Activated T-cell treated with anti-CD3 and anti-CD28 coated beads, Interleukin-2, amount 50 U/mL, for 48 hours (primary cell): Measurements from ENCODE around the gene LIMA1.
"Not testable (repeated sequence)": the region's sequence is repeated elsewhere in the genome, so short reads cannot be mapped to it uniquely, and the experiment has no call there.

Experiments used
- DNase-seq, 2 experiments: peaks; one replicate each; pipeline ENCODE4 v3.0.0-alpha.2; 2020

The LIMA1 gene

GRCh38 chr12:50246873-50247612 lies 36.3 kb downstream of the LIMA1 start:
- DNase-seq: peak; percentile 72 to 75

GRCh38 chr12:50246197-50246865 lies 37.0 kb downstream of the LIMA1 start:
- DNase-seq: no peak

DNA sequence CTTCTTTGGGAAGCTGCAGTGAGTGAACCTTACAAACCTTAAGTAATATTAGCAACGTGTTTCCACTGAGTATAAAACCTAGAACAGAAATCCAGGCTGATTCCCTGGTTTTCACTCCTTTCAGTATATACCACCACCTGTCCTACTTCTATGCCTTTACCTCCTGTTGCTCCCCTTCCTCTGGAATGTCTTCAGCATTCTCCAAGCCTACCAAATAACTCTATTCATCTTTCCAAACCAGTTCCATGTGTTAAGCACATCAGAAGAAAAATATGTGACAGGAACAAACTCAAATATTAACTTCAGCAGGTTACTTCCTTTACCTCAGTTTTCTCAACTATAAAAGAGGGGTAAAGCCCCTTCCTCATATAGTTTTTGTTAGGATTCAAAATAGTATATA lies 39.8 kb downstream of the LIMA1 start:
- DNase-seq: no peak

DNA sequence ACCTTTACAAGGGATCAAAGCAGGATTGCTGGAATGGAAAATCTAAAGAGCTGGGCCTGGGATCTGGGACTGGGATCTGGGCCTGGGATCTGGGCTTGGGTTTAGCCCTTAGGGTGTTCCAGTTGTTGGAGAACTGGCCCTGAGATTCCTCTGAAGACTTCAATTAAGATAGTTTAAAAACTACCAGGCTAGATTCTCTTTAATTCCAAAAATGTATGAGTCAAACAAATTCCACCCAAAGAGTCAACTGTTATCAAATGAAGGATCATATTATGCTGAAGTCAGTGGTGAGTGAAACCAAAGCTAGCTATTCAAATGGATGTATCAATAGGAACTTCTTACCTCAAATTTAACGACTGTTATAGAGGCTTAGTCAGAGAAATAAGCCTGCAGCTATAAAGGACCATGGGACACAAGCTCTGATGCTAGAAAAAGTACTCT lies 40.5 kb downstream of the LIMA1 start:
- no peak for DNase-seq

DNA sequence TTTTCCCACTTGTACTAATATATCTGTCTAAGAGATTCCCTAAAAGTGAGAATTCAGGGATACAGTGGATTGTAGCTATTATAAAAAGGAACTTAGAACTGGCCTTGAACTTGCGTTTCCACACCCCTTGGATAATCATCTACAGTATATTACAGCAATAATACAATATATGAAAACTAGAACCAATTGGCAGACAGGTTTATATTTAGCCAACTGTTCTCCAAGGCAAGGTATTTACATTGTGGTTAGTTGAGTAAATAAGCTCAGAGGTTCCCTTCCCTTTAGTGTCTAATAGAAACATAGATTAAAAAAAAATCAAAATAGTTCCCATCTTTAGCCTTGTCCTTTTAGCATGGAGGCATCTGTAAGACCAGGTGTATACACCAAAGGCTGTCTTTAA lies 42.1 kb downstream of the LIMA1 start:
- DNase-seq: no peak

- no peak for DNase-seq
These were observed 42.6 kb downstream of the LIMA1 start for GRCh38 chr12:50240792-50241114.

- no peak for DNase-seq
These were observed 43.1 kb downstream of the LIMA1 start for GRCh38 chr12:50240096-50240791.

- DNase-seq: no peak
These were observed 43.9 kb downstream of the LIMA1 start for GRCh38 chr12:50239355-50239891.

GRCh38 chr12:50234347-50234746 lies 49.0 kb downstream of the LIMA1 start:
- no peak for DNase-seq

- no peak for DNase-seq
These were observed 50.5 kb downstream of the LIMA1 start for GRCh38 chr12:50232771-50233209.

GRCh38 chr12:50232206-50232605 lies 51.1 kb downstream of the LIMA1 start:
- DNase-seq: no peak

DNA sequence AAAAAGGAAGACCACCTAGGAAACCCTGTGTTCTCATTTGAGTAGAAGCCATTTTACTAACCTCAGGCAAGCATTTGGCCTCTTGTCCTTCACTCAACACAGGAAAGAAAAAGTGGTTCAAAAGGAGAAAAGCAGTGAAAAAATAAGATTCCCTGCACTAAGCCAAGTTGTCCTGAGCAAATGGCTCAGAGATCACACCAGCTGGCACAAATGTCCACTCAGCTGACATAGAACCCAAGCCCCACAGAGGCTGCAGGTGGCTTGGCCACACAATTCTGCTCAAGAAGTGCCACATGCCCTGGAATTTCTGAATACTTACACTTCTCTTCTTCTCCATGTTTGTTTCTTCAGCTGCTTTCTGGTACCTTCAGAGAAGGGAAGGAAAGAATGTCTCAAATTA lies 52.0 kb downstream of the LIMA1 start:
- no peak for DNase-seq

DNA sequence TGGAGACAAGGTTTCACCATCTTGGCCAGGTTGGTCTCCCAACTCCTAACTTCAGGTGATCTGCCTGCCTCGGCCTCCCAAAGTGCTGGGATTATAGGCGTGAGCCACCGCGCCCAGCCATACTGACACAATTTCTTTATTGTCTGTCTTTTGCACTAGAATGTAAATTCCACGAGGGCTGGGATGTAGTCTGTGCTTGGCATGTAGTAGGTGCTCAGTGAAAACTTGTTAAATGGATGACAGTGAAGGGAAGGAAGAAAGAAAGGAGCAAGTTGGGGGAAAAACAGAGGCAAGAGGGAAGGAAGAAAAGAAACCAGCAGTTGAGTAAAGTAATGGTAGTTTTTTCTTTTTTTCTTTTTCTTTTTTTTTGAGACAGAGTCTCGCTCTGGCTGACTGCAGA lies 53.1 kb downstream of the LIMA1 start:
- DNase-seq: no peak

GRCh38 chr12:50224026-50224692 lies 59.2 kb downstream of the LIMA1 start:
- DNase-seq: no peak

DNA sequence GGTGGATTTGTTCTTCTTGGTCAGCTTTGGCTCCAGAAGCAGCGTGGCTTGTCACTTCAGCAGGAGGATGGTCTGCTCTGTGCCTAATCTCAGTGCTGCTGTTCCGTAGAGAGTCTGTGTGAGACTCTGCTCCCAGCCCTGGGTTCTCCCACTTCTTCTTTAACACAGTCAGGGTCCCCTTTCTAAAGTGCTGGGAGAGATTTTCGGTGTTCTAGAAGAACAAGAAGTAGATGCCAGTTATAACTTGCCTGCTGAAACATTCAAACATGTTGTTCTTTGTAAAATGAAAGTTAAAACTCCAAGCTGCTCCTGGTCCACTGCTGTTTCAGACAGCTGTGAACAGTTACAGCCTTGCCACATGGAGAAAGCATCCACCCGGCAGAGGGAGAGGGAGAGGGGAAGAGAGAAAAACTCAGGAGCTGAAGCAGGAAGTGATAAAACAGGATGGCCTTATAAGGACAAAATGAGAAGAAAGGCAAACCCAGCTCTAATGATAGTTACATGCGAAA lies 61.0 kb downstream of the LIMA1 start:
- peak; percentile 50 to 53 for DNase-seq

- no peak for DNase-seq
These were observed 61.9 kb downstream of the LIMA1 start for GRCh38 chr12:50221228-50222008.

DNA sequence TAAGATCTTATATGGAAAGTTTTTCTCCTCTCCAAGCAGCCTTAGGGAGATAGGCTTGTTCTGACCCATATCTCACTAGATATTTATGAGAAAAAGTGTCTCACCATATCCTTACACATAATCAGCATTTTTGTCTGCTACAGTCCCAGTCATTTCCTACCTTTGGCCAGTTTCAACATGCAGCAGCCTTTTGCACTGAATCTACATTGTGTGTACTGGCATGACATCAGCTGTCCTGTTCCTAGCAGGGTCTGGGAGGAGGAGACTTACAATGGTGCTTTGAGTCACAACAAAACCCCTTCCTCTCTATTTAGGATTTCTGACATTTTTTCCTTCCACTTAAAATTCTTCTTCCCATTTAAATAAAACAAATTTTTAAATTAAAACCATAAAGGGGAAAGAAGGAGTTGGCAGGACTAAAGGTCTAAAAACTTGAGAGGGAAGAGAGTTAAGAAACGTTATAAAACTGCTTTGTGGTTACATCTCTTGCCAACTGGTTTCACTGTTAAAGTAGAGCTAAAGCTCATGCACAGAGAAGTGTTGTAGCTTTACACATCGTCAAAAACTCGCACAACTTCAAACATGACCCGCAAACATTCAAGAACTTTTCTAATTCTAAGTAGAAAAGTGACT lies 62.8 kb downstream of the LIMA1 start:
- peak; percentile 43 to 63 for DNase-seq

- DNase-seq: no peak
These were observed 63.8 kb downstream of the LIMA1 start for GRCh38 chr12:50219544-50219943.

GRCh38 chr12:50219001-50219400 lies 64.3 kb downstream of the LIMA1 start:
- DNase-seq: not testable (repeated sequence)

DNA sequence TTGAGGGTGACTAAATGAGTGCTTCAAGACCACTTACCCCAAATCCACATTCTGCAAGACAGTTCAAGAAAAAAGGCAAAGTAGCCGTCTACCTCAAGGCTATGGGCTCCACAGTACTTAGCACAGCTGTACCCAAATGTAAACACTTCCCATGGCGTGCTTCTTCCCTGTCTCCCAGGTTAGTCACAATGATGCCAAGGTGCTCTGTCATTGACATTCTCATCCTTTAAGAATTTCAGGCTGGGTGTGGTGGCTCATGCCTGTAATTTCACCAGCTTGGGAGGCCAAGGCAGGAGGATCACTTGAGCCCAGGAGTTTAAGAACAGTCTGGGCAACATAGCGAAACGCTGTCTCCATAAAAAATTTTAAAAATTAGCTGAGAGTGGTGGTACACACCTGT lies 64.9 kb downstream of the LIMA1 start:
- DNase-seq: no peak

- DNase-seq: no peak
These were observed 66.1 kb downstream of the LIMA1 start for GRCh38 chr12:50217202-50217601.

DNA sequence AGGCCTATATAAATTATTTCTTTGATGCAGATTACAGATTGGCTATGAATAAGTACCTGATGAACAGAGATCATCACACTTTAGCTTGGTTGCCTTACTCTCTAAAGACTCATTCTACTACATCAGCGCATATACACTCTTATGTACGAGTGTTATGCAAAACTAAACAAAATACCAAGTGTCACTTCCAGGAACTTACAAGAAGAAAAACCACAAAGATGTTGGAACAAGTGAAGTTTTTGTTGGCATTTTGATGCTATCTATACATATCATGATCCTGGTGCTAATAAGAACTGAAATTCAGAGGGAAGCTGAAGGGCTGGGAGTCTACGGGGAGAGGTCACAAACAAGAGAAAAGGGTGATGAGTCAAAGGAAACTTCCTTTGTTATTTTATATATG lies 68.3 kb downstream of the LIMA1 start:
- DNase-seq: no peak
